Measurements from ENCODE around the gene SEMA4C. TPM values are rescaled to one million over a fixed set of nuclear protein-coding genes. Genes with fewer than 3 reads are reported as not detected.
A peak's percentile ranks its signal among the peaks of the same experiment; 100 is the strongest.
"Not testable (repeated sequence)": the region's sequence is repeated elsewhere in the genome, so short reads cannot be mapped to it uniquely, and the experiment has no call there.

The SEMA4C gene
- total RNA-seq, 1 donor from 2014 or later, result 119 TPM

- Mint-ChIP-seq H3K27me3 (ENCODE audit: unreplicated experiment) (peaks cover 9% of the 10 kb centered on the region), H3K4me3 (ENCODE audit: unreplicated experiment) (no peak overlapping the region), H3K36me3 (ENCODE audit: unreplicated experiment) (no peaks in the 10 kb centered on the region), H3K9me3 (ENCODE audit: unreplicated experiment) (peaks cover 4% of the 10 kb centered on the region), H3K4me1 (ENCODE audit: low read depth, unreplicated experiment) (peaks cover 21% of the 10 kb centered on the region), H3K27ac (ENCODE audit: unreplicated experiment) (no peak overlapping the region)
- no peak for DNase-seq
- TF ChIP-seq, protein P1, sequence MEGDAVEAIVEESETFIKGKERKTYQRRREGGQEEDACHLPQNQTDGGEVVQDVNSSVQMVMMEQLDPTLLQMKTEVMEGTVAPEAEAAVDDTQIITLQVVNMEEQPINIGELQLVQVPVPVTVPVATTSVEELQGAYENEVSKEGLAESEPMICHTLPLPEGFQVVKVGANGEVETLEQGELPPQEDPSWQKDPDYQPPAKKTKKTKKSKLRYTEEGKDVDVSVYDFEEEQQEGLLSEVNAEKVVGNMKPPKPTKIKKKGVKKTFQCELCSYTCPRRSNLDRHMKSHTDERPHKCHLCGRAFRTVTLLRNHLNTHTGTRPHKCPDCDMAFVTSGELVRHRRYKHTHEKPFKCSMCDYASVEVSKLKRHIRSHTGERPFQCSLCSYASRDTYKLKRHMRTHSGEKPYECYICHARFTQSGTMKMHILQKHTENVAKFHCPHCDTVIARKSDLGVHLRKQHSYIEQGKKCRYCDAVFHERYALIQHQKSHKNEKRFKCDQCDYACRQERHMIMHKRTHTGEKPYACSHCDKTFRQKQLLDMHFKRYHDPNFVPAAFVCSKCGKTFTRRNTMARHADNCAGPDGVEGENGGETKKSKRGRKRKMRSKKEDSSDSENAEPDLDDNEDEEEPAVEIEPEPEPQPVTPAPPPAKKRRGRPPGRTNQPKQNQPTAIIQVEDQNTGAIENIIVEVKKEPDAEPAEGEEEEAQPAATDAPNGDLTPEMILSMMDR (IDR thresholded peaks at IDR 0.05; ENCODE audit: partially characterized antibody, unreplicated experiment), result no peak
Measured at GRCh38 chr2:96863575-96864342, 6.1 kb downstream of the SEMA4C start.

GRCh38 chr2:96863056-96863455, 6.8 kb downstream of the SEMA4C start:
- H3K27ac Mint-ChIP-seq (ENCODE audit: unreplicated experiment); H3K9me3 Mint-ChIP-seq (ENCODE audit: unreplicated experiment); H3K36me3 Mint-ChIP-seq (ENCODE audit: unreplicated experiment); DNase-seq; H3K4me3 Mint-ChIP-seq (ENCODE audit: unreplicated experiment); H3K27me3 Mint-ChIP-seq (ENCODE audit: unreplicated experiment): not testable (repeated sequence)
- peaks cover 21% of the 10 kb centered on the region for H3K4me1 Mint-ChIP-seq (ENCODE audit: low read depth, unreplicated experiment)

DNA sequence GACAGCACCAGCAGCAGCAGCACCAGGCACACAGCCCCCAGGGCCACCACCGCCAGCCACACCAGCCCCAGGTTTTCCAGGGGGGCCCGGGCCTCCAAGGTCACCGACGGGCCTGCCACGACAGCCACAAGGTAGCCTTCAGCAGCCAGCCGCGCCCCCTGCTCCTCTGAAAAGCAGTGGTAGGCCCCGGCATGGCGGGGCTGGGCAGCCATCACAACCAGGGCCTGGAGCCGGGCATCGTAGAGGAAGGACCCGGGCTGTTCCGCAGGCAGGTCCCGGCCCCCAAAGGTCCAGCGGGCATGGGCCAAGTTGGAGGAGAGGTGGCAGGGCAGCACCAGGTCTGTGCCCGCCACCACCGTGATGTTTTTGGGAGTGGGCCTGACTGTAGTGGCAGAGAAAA, 8.8 kb downstream of the SEMA4C start:
- Mint-ChIP-seq H3K4me3 (ENCODE audit: unreplicated experiment) (no peak overlapping the region), H3K27ac (ENCODE audit: unreplicated experiment) (no peak overlapping the region), H3K36me3 (ENCODE audit: unreplicated experiment) (no peaks in the 10 kb centered on the region), H3K4me1 (ENCODE audit: low read depth, unreplicated experiment) (peaks cover 22% of the 10 kb centered on the region), H3K9me3 (ENCODE audit: unreplicated experiment) (peaks cover 5% of the 10 kb centered on the region), H3K27me3 (ENCODE audit: unreplicated experiment) (peaks cover 6% of the 10 kb centered on the region)
- TF ChIP-seq, protein P1 (IDR thresholded peaks at IDR 0.05; ENCODE audit: partially characterized antibody, unreplicated experiment), result no peak
- no peak for DNase-seq

- TF ChIP-seq, protein P1 (IDR thresholded peaks at IDR 0.05; ENCODE audit: partially characterized antibody, unreplicated experiment), result no peak
- H3K4me3 Mint-ChIP-seq (ENCODE audit: unreplicated experiment), result no peak overlapping the region
- H3K27ac Mint-ChIP-seq (ENCODE audit: unreplicated experiment), result peak overlapping the region; percentile 24
- peaks cover 7% of the 10 kb centered on the region for H3K27me3 Mint-ChIP-seq (ENCODE audit: unreplicated experiment)
- peaks cover 5% of the 10 kb centered on the region for H3K9me3 Mint-ChIP-seq (ENCODE audit: unreplicated experiment)
- no peak for DNase-seq
- peaks cover 18% of the 10 kb centered on the region for H3K4me1 Mint-ChIP-seq (ENCODE audit: low read depth, unreplicated experiment)
- H3K36me3 Mint-ChIP-seq (ENCODE audit: unreplicated experiment), result no peaks in the 10 kb centered on the region
Measured at GRCh38 chr2:96860065-96861029, 9.5 kb downstream of the SEMA4C start.

- H3K27me3 Mint-ChIP-seq (ENCODE audit: unreplicated experiment), result peaks cover 7% of the 10 kb centered on the region
- DNase-seq, result no peak
- peaks cover 5% of the 10 kb centered on the region for H3K9me3 Mint-ChIP-seq (ENCODE audit: unreplicated experiment)
- peak overlapping the region; percentile 74 for H3K4me3 Mint-ChIP-seq (ENCODE audit: unreplicated experiment)
- H3K27ac Mint-ChIP-seq (ENCODE audit: unreplicated experiment), result peak overlapping the region; percentile 72
- H3K4me1 Mint-ChIP-seq (ENCODE audit: low read depth, unreplicated experiment), result peaks cover 18% of the 10 kb centered on the region
- TF ChIP-seq, protein P1 (IDR thresholded peaks at IDR 0.05; ENCODE audit: partially characterized antibody, unreplicated experiment), result no peak
- H3K36me3 Mint-ChIP-seq (ENCODE audit: unreplicated experiment), result no peaks in the 10 kb centered on the region
Measured at GRCh38 chr2:96859681-96860064, 10.2 kb downstream of the SEMA4C start.

All from glutamatergic neuron (in vitro differentiated cells).